Panc1 (cell line): ENCODE results near the gene UNC13B. TPM values are rescaled to one million over a fixed set of nuclear protein-coding genes. Genes with fewer than 3 reads are reported as not detected.

Source experiments
- ATAC-seq: fragments of 200-7000 bp; cut with Tn5 transposase; 2 replicates; pipeline ENCODE4 v1.9.1; 2020; ENCODE audit warnings: mild to moderate bottlenecking, moderate library complexity
- BruUV-seq: library from RNA; stranded (reverse); fragments of 400-500 nt; replicated peaks from 2 replicates; lab custom pipeline; 2021; lab: Mats Ljungman, UMichigan
- CTCF ChIA-PET: fragments of 300-600 bp; sonication (Branson Sonifier 250); formaldehyde crosslinking; loops from one replicate; lab custom pipeline; 2022; ENCODE audit warnings: antibody characterized with exemption; lab: Charles Lee
- POLR2A ChIA-PET: fragments of 300-600 bp; sonication (Branson Sonifier 250); formaldehyde crosslinking; loops from one replicate; lab custom pipeline; 2022; ENCODE audit warnings: antibody characterized with exemption; lab: Charles Lee
- DNase-seq: peaks from one replicate; pipeline ENCODE4 v3.0.0-alpha.2; 2010; ENCODE audit warnings: low read depth, low spot score
- H3K27ac ChIP-seq: 2 replicates; pipeline ENCODE4 v1.5.1; 2011; ENCODE audit warnings: mild to moderate bottlenecking, low read length, inconsistent platforms
- H3K27me3 ChIP-seq: fragments of 200-500 bp; sonication (Bioruptor generic); 2 replicates; pipeline ENCODE4 v1.6.0; 2014; ENCODE audit warnings: low read length, inconsistent platforms; ENCODE audit not compliant: control insufficient read depth, insufficient read depth
- H3K36me3 ChIP-seq: fragments of 200-500 bp; sonication (Bioruptor generic); 2 replicates; pipeline ENCODE4 v1.5.1; 2014; ENCODE audit warnings: inconsistent platforms, mild to moderate bottlenecking, low read length, moderate library complexity; ENCODE audit not compliant: control insufficient read depth, insufficient read depth
- H3K4me1 ChIP-seq: 2 replicates; pipeline ENCODE4 v1.5.1; 2011; ENCODE audit warnings: inconsistent platforms, mild to moderate bottlenecking, low read length, moderate library complexity; ENCODE audit not compliant: control insufficient read depth, insufficient read depth
- H3K4me3 ChIP-seq, 2 experiments: 2 replicates each; pipeline ENCODE4 v1.5.1; 2011 to 2012; ENCODE audit warnings: low read depth in 2 of 2, low read length in 2 of 2, mild to moderate bottlenecking in 2 of 2, inconsistent platforms in 1 of 2, moderate library complexity in 1 of 2
- H3K9me3 ChIP-seq: fragments of 200-500 bp; sonication (Bioruptor generic); 2 replicates; pipeline ENCODE4 v1.5.1; 2014; ENCODE audit warnings: low read depth, mild to moderate bottlenecking, inconsistent platforms, low read length, moderate library complexity; ENCODE audit not compliant: control insufficient read depth, insufficient read depth
- CTCF ChIP-seq: fragments of 450-650 bp; IDR thresholded peaks from 2 replicates; pipeline ENCODE4 v1.5.1; 2017; ENCODE audit warnings: mild to moderate bottlenecking
- POLR2AphosphoS5 ChIP-seq: IDR thresholded peaks from 2 replicates; pipeline ENCODE4 v1.6.1; 2012; ENCODE audit warnings: mild to moderate bottlenecking, low read depth, low read length, moderate library complexity
- REST ChIP-seq, 2 experiments: IDR thresholded peaks; 2 replicates each; pipeline ENCODE4 v1.6.1; 2011 to 2012; ENCODE audit warnings: low read depth in 2 of 2, control low read depth in 1 of 2, low read length in 1 of 2, mild to moderate bottlenecking in 1 of 2, moderate library complexity in 1 of 2; ENCODE audit not compliant: insufficient read depth in 1 of 2
- SIN3A ChIP-seq: IDR thresholded peaks from 2 replicates; pipeline ENCODE4 v1.6.1; 2012; ENCODE audit warnings: low read depth, mild to moderate bottlenecking, low read length, moderate library complexity, borderline replicate concordance; ENCODE audit not compliant: insufficient read depth
- TCF7L2 ChIP-seq: IDR thresholded peaks from 2 replicates; pipeline ENCODE4 v1.6.1; 2011; ENCODE audit warnings: mild to moderate bottlenecking, low read depth, low read length, inconsistent platforms
- in situ Hi-C: cut with HindIII; loops from 2 replicates; pipeline ENCODE4 v1.10.0; 2016; ENCODE audit warnings: low sequenced_read_pairs, low pct_unique_long_range_greater_than_20kb
- intact Hi-C: fragments of 100-400 bp; cut with micrococcal nuclease; formaldehyde crosslinking; loops from one replicate; pipeline ENCODE4 v1.10.0; 2022; ENCODE audit not compliant: unreplicated experiment
- total RNA-seq: library from RNA; stranded (reverse); gene quantifications from one replicate; pipeline ENCODE4 v1.2.1, GENCODE V29; 2021; ENCODE audit not compliant: unreplicated experiment

Gene UNC13B
- total RNA-seq, 1 experiment from 2014 or later, result 35.2 TPM

- ChIA-PET POLR2A (interaction anchor here (0.5 kb wide), 1 partner anchor 36 kb away, joined by 4 read pairs; no protein-coding TSS in a partner anchor), CTCF (no interaction called here)
- TF ChIP-seq REST (IDR thresholded peaks at IDR 0.05; ENCODE audit: insufficient read depth in 1 of 2, low read depth in 2 of 2, low read length in 1 of 2), result no peak
- no peak for TF ChIP-seq SIN3A
- no peak for TF ChIP-seq TCF7L2
- TF ChIP-seq CTCF, result no peak
- no peak for TF ChIP-seq POLR2AphosphoS5
- Histone ChIP-seq H3K36me3 (no peaks in the 10 kb centered on the region), H3K27ac (no peak overlapping the region), H3K4me1 (no peaks in the 10 kb centered on the region), H3K4me3 (no peak overlapping the region), H3K9me3 (no peaks in the 10 kb centered on the region), H3K27me3 (no peaks in the 10 kb centered on the region)
- in situ Hi-C loops, result no loop called here
- DNase-seq, result no peak
- BruUV-seq, result no TSS peak
- no peak for ATAC-seq
- intact Hi-C loops, result no loop called here
Measured at GRCh38 chr9:35348109-35348508, 186.3 kb downstream of the UNC13B start.

GRCh38 chr9:35349287-35349990 is 187.6 kb downstream of the UNC13B start:
- CTCF ChIA-PET, result no interaction called here
- no peak for TF ChIP-seq TCF7L2
- TF ChIP-seq CTCF, result no peak
- TF ChIP-seq SIN3A, result no peak
- TF ChIP-seq POLR2AphosphoS5, result no peak
- TF ChIP-seq REST (IDR thresholded peaks at IDR 0.05; ENCODE audit: insufficient read depth in 1 of 2, low read depth in 2 of 2, low read length in 1 of 2), result no peak
- Histone ChIP-seq H3K4me1 (no peaks in the 10 kb centered on the region), H3K36me3 (no peaks in the 10 kb centered on the region), H3K27me3 (no peaks in the 10 kb centered on the region), H3K27ac (no peak overlapping the region), H3K9me3 (no peaks in the 10 kb centered on the region), H3K4me3 (no peak overlapping the region)
- in situ Hi-C loops, result no loop called here
- BruUV-seq, result no TSS peak
- ATAC-seq (no peak), DNase-seq (no peak)
- intact Hi-C loops, result no loop called here
- POLR2A ChIA-PET, result no interaction called here
